ENCODE results near the gene RBM24. TPM values are rescaled to one million over a fixed set of nuclear protein-coding genes. Genes with fewer than 3 reads are reported as not detected.
A peak's percentile ranks its signal among the peaks of the same experiment; 100 is the strongest.

Gene RBM24
- total RNA-seq, 1 experiment from 2014 or later, result 0.48 TPM

DNA sequence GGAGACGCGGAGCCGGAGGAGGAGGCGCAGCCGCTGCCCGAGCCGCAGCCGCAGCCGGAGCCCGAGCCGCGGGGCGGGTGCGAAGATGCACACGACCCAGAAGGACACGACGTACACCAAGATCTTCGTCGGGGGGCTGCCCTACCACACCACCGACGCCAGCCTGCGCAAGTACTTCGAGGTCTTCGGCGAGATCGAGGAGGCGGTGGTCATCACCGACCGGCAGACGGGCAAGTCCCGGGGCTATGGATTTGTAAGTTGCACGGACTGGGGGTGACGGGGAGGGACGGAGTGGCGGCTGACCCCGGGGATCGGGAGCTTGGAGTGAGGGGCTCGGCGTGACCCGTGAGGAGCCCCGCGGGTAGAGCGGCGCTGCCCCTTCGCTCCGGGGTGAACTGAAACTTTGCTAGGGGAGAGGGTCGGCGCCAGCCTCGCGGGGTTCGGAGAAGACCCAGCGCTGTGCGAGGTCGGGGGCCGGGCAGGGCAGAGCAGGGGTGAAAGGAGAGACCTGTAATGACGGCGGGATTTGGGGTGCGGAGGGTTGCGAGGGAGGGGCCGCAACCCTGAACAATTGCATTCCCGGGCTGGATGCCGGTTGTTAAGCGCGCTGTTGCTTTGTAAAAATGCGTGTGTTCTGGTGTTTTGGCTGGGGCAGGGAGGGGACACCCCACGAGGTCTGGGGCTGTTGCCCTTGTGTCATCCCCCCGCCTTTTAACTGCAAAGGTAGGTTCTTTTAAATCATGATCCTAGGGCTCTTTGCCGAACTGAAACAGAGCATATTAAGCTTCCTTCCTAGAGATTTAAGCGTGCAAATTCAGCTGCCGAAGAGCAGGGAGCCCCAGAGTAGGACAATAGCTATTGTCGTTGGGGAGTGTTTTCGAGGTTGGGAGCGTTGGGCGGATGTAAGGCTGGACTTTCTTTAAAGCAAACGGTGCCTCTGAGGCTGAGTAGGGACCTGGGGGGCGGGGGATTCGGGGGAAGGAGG is 628 bp downstream of the RBM24 start:
- no peaks in the 10 kb centered on the region for H3K79me1 ChIP-seq (ENCODE audit: insufficient read depth, low read depth, low read length, poor library complexity, severe bottlenecking)
- Mint-ChIP-seq H3K4me3 (peak overlapping the region; percentile 75 to 94), H3K36me3 (ENCODE audit: insufficient read depth in 1 of 3, low read depth in 3 of 3) (peaks cover 0 to 3% (median 0%) of the 10 kb centered on the region in 3 experiments; a peak in 3 of 7 replicates), H3K9me3 (no peaks in the 10 kb centered on the region), H3K27ac (no peak overlapping the region; a peak in 1 of 7 replicates), H3K27me3 (ENCODE audit: low read depth) (peaks cover 92% of the 10 kb centered on the region), H3K4me1 (peaks cover 13 to 31% of the 10 kb centered on the region in 2 experiments)
- peak overlapping the region; percentile 28 for H3K18ac ChIP-seq (ENCODE audit: insufficient read length, low read depth, low read length)
- H2BK5ac ChIP-seq (ENCODE audit: insufficient read length, low read length), result no peak overlapping the region
- TF ChIP-seq, protein P1, sequence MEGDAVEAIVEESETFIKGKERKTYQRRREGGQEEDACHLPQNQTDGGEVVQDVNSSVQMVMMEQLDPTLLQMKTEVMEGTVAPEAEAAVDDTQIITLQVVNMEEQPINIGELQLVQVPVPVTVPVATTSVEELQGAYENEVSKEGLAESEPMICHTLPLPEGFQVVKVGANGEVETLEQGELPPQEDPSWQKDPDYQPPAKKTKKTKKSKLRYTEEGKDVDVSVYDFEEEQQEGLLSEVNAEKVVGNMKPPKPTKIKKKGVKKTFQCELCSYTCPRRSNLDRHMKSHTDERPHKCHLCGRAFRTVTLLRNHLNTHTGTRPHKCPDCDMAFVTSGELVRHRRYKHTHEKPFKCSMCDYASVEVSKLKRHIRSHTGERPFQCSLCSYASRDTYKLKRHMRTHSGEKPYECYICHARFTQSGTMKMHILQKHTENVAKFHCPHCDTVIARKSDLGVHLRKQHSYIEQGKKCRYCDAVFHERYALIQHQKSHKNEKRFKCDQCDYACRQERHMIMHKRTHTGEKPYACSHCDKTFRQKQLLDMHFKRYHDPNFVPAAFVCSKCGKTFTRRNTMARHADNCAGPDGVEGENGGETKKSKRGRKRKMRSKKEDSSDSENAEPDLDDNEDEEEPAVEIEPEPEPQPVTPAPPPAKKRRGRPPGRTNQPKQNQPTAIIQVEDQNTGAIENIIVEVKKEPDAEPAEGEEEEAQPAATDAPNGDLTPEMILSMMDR (conservative IDR thresholded peaks at IDR 0.05), result no peak
- peak; percentile 43 for DNase-seq
- H3K27me3 ChIP-seq (ENCODE audit: insufficient read depth, low read length), result peaks cover 35% of the 10 kb centered on the region
- H3K4me1 ChIP-seq (ENCODE audit: insufficient read depth, low read length), result no peaks in the 10 kb centered on the region; the same call in 1 of the 2 replicates
- no peak overlapping the region for H4K8ac ChIP-seq (replicated peaks; ENCODE audit: insufficient read length, low read depth, low read length)
- H2AK5ac ChIP-seq (ENCODE audit: insufficient read length, low read length), result no peak overlapping the region
- peak overlapping the region; percentile 65; the same call in 1 of the 2 replicates for H3K14ac ChIP-seq (ENCODE audit: insufficient read depth, low read length)
- H4K91ac ChIP-seq (ENCODE audit: insufficient read length, low read depth, low read length), result no peak overlapping the region
- H3K4me2 ChIP-seq (ENCODE audit: insufficient read depth, insufficient read length, low read length), result peak overlapping the region; percentile 82
- no peaks in the 10 kb centered on the region for H3K79me2 ChIP-seq (ENCODE audit: insufficient read depth, low read length)
- no peak overlapping the region for H3K9ac ChIP-seq (ENCODE audit: extremely low read depth, insufficient read length, low read length)
- H2AFZ ChIP-seq (ENCODE audit: low read length), result peak overlapping the region; percentile 86
- H3K23me2 ChIP-seq (ENCODE audit: insufficient read length, low read depth, low read length, poor library complexity, severe bottlenecking), result peaks cover 13% of the 10 kb centered on the region
- H3K23ac ChIP-seq (ENCODE audit: insufficient read length, low read depth, low read length), result no peak overlapping the region
- H3K4ac ChIP-seq (ENCODE audit: low read depth, low read length), result no peak overlapping the region; the same call in 1 of the 2 replicates
- H3K56ac ChIP-seq (ENCODE audit: insufficient read length, low read depth, low read length), result no peak overlapping the region
- H2BK120ac ChIP-seq (ENCODE audit: low read depth, low read length, poor library complexity, severe bottlenecking), result no peak overlapping the region
- H2BK20ac ChIP-seq (ENCODE audit: low read depth, low read length, poor library complexity, severe bottlenecking), result no peak overlapping the region
- H4K5ac ChIP-seq (ENCODE audit: insufficient read length, low read depth, low read length), result no peak overlapping the region
- no peaks in the 10 kb centered on the region for H3K9me3 ChIP-seq (ENCODE audit: control insufficient read depth, low read depth, low read length)
- H4K20me1 ChIP-seq (ENCODE audit: control insufficient read depth, insufficient read depth, insufficient read length), result no peaks in the 10 kb centered on the region
- no peak overlapping the region for H3K27ac ChIP-seq (ENCODE audit: insufficient read length, low read depth, low read length)
- H3T11ph ChIP-seq (ENCODE audit: low read length), result no peak overlapping the region
- WGBS (ENCODE audit: extremely low coverage, insufficient read length, low lambda C conversion rate), result no CpG with 5 or more reads among the region's 77 CpGs
- no peak overlapping the region for H2BK15ac ChIP-seq (ENCODE audit: low read depth, low read length)
- no peak overlapping the region for H2BK12ac ChIP-seq (ENCODE audit: insufficient read length, low read depth, low read length)
